ENCODE measurements around the gene NPAS3. TPM values are rescaled to one million over a fixed set of nuclear protein-coding genes. Genes with fewer than 3 reads are reported as not detected.
A peak's percentile ranks its signal among the peaks of the same experiment; 100 is the strongest.

Gene NPAS3
- total and polyA plus RNA-seq, 4 donors, result 0.07 to 0.09 (median 0.08) TPM; not detected in 1

DNA sequence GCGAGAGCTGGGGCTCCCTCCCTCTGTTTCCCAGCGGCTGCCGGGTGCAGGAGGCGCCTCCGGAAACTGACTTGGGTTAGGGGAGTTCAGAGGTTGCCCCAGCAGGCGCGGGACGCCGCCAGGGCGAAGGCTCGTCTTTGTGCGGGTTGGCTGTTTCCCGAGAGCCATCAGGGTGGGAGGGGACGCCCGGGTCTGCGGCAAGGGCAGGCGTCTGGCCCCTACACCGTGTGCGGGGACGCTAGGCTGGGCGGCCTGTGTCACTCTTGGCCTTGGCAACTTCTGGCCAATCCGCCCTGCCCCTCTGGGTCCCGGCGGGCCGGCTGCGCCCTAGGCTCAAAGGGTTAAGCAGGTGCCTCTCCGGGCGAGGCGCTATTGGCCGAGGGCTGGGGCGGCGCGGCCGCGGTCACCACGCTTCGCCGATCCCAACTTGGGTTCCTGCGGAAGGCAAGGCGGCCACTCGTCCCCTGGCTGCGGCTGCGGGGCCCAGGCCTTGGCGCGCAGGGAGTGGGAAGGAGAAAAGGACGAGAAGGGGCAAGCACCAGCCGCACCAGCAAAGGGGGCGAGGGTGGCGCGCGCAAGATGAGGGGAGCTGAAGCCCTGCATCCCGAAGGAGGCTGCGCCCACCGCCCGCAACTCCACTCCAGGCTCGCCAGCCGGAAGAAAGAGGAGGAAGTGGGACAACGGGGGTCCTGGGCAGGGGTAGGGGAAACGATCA, 5.6 kb upstream of the NPAS3 start:
- peaks cover 10 to 30% (median 23%) of the 10 kb centered on the region in 4 donors for H3K4me1 ChIP-seq (ENCODE audit: control insufficient read depth in 4 of 4, insufficient read depth in 4 of 4, low read length in 3 of 4)
- no peak for TF ChIP-seq ATF3 (IDR thresholded peaks at IDR 0.05)
- no peak for TF ChIP-seq GABPA (IDR thresholded peaks at IDR 0.05 in 1 of 2, conservative IDR thresholded peaks at IDR 0.05 in 1 of 2)
- no peak for TF ChIP-seq TAF1 (conservative IDR thresholded peaks at IDR 0.05)
- TF ChIP-seq, protein P1, sequence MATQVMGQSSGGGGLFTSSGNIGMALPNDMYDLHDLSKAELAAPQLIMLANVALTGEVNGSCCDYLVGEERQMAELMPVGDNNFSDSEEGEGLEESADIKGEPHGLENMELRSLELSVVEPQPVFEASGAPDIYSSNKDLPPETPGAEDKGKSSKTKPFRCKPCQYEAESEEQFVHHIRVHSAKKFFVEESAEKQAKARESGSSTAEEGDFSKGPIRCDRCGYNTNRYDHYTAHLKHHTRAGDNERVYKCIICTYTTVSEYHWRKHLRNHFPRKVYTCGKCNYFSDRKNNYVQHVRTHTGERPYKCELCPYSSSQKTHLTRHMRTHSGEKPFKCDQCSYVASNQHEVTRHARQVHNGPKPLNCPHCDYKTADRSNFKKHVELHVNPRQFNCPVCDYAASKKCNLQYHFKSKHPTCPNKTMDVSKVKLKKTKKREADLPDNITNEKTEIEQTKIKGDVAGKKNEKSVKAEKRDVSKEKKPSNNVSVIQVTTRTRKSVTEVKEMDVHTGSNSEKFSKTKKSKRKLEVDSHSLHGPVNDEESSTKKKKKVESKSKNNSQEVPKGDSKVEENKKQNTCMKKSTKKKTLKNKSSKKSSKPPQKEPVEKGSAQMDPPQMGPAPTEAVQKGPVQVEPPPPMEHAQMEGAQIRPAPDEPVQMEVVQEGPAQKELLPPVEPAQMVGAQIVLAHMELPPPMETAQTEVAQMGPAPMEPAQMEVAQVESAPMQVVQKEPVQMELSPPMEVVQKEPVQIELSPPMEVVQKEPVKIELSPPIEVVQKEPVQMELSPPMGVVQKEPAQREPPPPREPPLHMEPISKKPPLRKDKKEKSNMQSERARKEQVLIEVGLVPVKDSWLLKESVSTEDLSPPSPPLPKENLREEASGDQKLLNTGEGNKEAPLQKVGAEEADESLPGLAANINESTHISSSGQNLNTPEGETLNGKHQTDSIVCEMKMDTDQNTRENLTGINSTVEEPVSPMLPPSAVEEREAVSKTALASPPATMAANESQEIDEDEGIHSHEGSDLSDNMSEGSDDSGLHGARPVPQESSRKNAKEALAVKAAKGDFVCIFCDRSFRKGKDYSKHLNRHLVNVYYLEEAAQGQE (IDR thresholded peaks at IDR 0.05), result no peak
- no peak for TF ChIP-seq HNF4G (IDR thresholded peaks at IDR 0.05)
- WGBS, result 3% methylated on average over 59 of the region's 59 CpGs
- no peak overlapping the region for H3K27ac ChIP-seq (ENCODE audit: low read depth in 1 of 2, low read length in 2 of 2)
- peaks cover 4 to 22% (median 11%) of the 10 kb centered on the region in 4 donors for H3K27me3 ChIP-seq (ENCODE audit: control insufficient read depth in 4 of 4, insufficient read depth in 4 of 4, low read length in 3 of 4)
- H3K36me3 ChIP-seq (ENCODE audit: control insufficient read depth in 4 of 4, insufficient read depth in 3 of 4, low read depth in 1 of 4, low read length in 3 of 4), result no peaks in the 10 kb centered on the region
- H3K4me3 ChIP-seq (ENCODE audit: low read depth in 1 of 3, low read length in 3 of 3), result peak overlapping the region in 2 of 3 donors; percentile 7 to 59
- no peak overlapping the region for H3K9ac ChIP-seq (ENCODE audit: low read depth in 1 of 2, low read length in 2 of 2)
- no peaks in the 10 kb centered on the region for H3K9me3 ChIP-seq (ENCODE audit: control insufficient read depth in 4 of 4, low read length in 3 of 4)
- DNase-seq (ENCODE audit: low spot score), result no peak

- Histone ChIP-seq H3K27ac (ENCODE audit: low read depth in 1 of 2, low read length in 2 of 2) (no peak overlapping the region), H3K27me3 (ENCODE audit: control insufficient read depth in 4 of 4, insufficient read depth in 4 of 4, low read length in 3 of 4) (peaks cover 4 to 22% (median 11%) of the 10 kb centered on the region in 4 donors)
- WGBS, result 2% methylated on average over 19 of the region's 19 CpGs
Measured at GRCh38 chr14:32933629-32934072, 5.0 kb upstream of the NPAS3 start.

GRCh38 chr14:32934073-32934880, 4.4 kb upstream of the NPAS3 start:
- Histone ChIP-seq H3K4me3 (ENCODE audit: low read depth in 1 of 3, low read length in 3 of 3) (peak overlapping the region in 2 of 3 donors; percentile 12 to 59), H3K36me3 (ENCODE audit: control insufficient read depth in 4 of 4, insufficient read depth in 3 of 4, low read depth in 1 of 4, low read length in 3 of 4) (no peaks in the 10 kb centered on the region), H3K9me3 (ENCODE audit: control insufficient read depth in 4 of 4, low read length in 3 of 4) (no peaks in the 10 kb centered on the region), H3K27ac (ENCODE audit: low read depth in 1 of 2, low read length in 2 of 2) (no peak overlapping the region), H3K4me1 (ENCODE audit: control insufficient read depth in 4 of 4, insufficient read depth in 4 of 4, low read length in 3 of 4) (peaks cover 10 to 32% (median 25%) of the 10 kb centered on the region in 4 donors), H3K9ac (ENCODE audit: low read depth in 1 of 2, low read length in 2 of 2) (no peak overlapping the region), H3K27me3 (ENCODE audit: control insufficient read depth in 4 of 4, insufficient read depth in 4 of 4, low read length in 3 of 4) (peaks cover 4 to 16% (median 11%) of the 10 kb centered on the region in 4 donors)
- TF ChIP-seq CTCF (IDR thresholded peaks at IDR 0.05; ENCODE audit: low read depth, low read length, missing input control) (no peak), EGR1 (IDR thresholded peaks at IDR 0.05; ENCODE audit: low read depth in 2 of 2) (no peak), GABPA (IDR thresholded peaks at IDR 0.05 in 1 of 2, conservative IDR thresholded peaks at IDR 0.05 in 1 of 2) (no peak), FOXA1 (IDR thresholded peaks at IDR 0.05) (no peak), JUND (IDR thresholded peaks at IDR 0.05) (no peak), NR2F2 (IDR thresholded peaks at IDR 0.05) (no peak), ATF3 (IDR thresholded peaks at IDR 0.05) (no peak), RAD21 (IDR thresholded peaks at IDR 0.05) (no peak)
- TF ChIP-seq, protein P1 (IDR thresholded peaks at IDR 0.05), result no peak
- WGBS, result 1% methylated on average over 72 of the region's 72 CpGs
- no peak for DNase-seq (ENCODE audit: low spot score)

More at GRCh38 chr14:32933629-32934072, 5.0 kb upstream of the NPAS3 start:
- no peak overlapping the region for H3K9ac ChIP-seq (ENCODE audit: low read depth in 1 of 2, low read length in 2 of 2)
- H3K36me3 ChIP-seq (ENCODE audit: control insufficient read depth in 4 of 4, insufficient read depth in 3 of 4, low read depth in 1 of 4, low read length in 3 of 4), result no peaks in the 10 kb centered on the region
- no peak for DNase-seq (ENCODE audit: low spot score)
- TF ChIP-seq GABPA (IDR thresholded peaks at IDR 0.05 in 1 of 2, conservative IDR thresholded peaks at IDR 0.05 in 1 of 2) (no peak), NR2F2 (IDR thresholded peaks at IDR 0.05) (no peak), FOXA1 (IDR thresholded peaks at IDR 0.05) (no peak), FOXA2 (IDR thresholded peaks at IDR 0.05) (no peak), RAD21 (IDR thresholded peaks at IDR 0.05) (no peak), RXRA (IDR thresholded peaks at IDR 0.05) (no peak)
- H3K4me1 ChIP-seq (ENCODE audit: control insufficient read depth in 4 of 4, insufficient read depth in 4 of 4, low read length in 3 of 4), result peaks cover 10 to 31% (median 25%) of the 10 kb centered on the region in 4 donors
- peak overlapping the region in 1 of 3 donors; percentile 59 for H3K4me3 ChIP-seq (ENCODE audit: low read depth in 1 of 3, low read length in 3 of 3)
- no peaks in the 10 kb centered on the region for H3K9me3 ChIP-seq (ENCODE audit: control insufficient read depth in 4 of 4, low read length in 3 of 4)

Measured in liver (tissue), 9 donors.